PC-3 (cell line): Measurements from ENCODE around the gene BLACAT1. TPM values are rescaled to one million over a fixed set of nuclear protein-coding genes. Genes with fewer than 3 reads are reported as not detected.
"Not testable (repeated sequence)": the region's sequence is repeated elsewhere in the genome, so short reads cannot be mapped to it uniquely, and the experiment has no call there.

ENCODE experiments used
- ATAC-seq: fragments of 200-7000 bp; cut with Tn5 transposase; 2 replicates; pipeline ENCODE4 v1.9.1; 2020; ENCODE audit warnings: mild to moderate bottlenecking, moderate library complexity
- BruUV-seq: library from RNA; stranded (reverse); fragments of 400-500 nt; replicated peaks from 2 replicates; lab custom pipeline; 2021; lab: Mats Ljungman, UMichigan
- CTCF ChIA-PET: fragments of 300-600 bp; sonication (Branson Sonifier 250); formaldehyde crosslinking; loops from one replicate; lab custom pipeline; 2022; ENCODE audit warnings: antibody characterized with exemption; lab: Charles Lee
- POLR2A ChIA-PET: fragments of 300-600 bp; sonication (Branson Sonifier 250); formaldehyde crosslinking; loops from one replicate; lab custom pipeline; 2022; ENCODE audit warnings: antibody characterized with exemption; ENCODE audit not compliant: unreplicated experiment; lab: Charles Lee
- DNase-seq: peaks from one replicate; pipeline ENCODE4 v3.0.0-alpha.2; 2015
- H2AFZ ChIP-seq: fragments of 300-600 bp; sonication (generic); 2 replicates; pipeline ENCODE4 v1.6.0; 2016; ENCODE audit warnings: antibody characterized with exemption, low read length
- H3F3A ChIP-seq: fragments of 300-600 bp; sonication (generic); one replicate; pipeline ENCODE4 v1.6.0; 2017; ENCODE audit warnings: antibody characterized with exemption, low read length, control low read depth, mild to moderate bottlenecking; ENCODE audit not compliant: unreplicated experiment
- H3K27ac ChIP-seq: fragments of 300-600 bp; sonication (generic); 2 replicates; pipeline ENCODE4 v1.5.1; 2016; ENCODE audit warnings: mild to moderate bottlenecking, low read length
- H3K27me3 ChIP-seq: fragments of 300-600 bp; sonication (generic); 2 replicates; pipeline ENCODE4 v1.6.1; 2016; ENCODE audit warnings: low read length, mixed read lengths
- H3K36me3 ChIP-seq: fragments of 300-600 bp; sonication (generic); 2 replicates; pipeline ENCODE4 v1.6.1; 2016; ENCODE audit warnings: low read depth, mixed run types, low read length, mixed read lengths
- H3K4me1 ChIP-seq: fragments of 300-600 bp; sonication (generic); 2 replicates; pipeline ENCODE4 v1.5.1; 2016; ENCODE audit warnings: low read length; ENCODE audit not compliant: insufficient read depth
- H3K4me2 ChIP-seq: fragments of 300-600 bp; sonication (generic); 2 replicates; pipeline ENCODE4 v1.6.0; 2016; ENCODE audit warnings: low read length
- H3K4me3 ChIP-seq: fragments of 300-600 bp; sonication (generic); 2 replicates; pipeline ENCODE4 v1.5.1; 2016; ENCODE audit warnings: mild to moderate bottlenecking, low read length, mixed read lengths
- H3K79me2 ChIP-seq: fragments of 300-600 bp; sonication (generic); 2 replicates; pipeline ENCODE4 v1.6.1; 2017; ENCODE audit warnings: low read length, mixed read lengths
- H3K9ac ChIP-seq: fragments of 300-600 bp; sonication (generic); 2 replicates; pipeline ENCODE4 v1.6.0; 2016; ENCODE audit warnings: mild to moderate bottlenecking, low read length
- H3K9me2 ChIP-seq: fragments of 300-600 bp; sonication (generic); replicated peaks from 2 replicates; pipeline ENCODE4 v1.6.1; 2016; ENCODE audit warnings: mixed run types, low read length, mixed read lengths
- H3K9me3 ChIP-seq: fragments of 300-600 bp; sonication (generic); 2 replicates; pipeline ENCODE4 v1.6.1; 2016; ENCODE audit warnings: low read length, mixed read lengths
- H4K20me1 ChIP-seq: fragments of 300-600 bp; sonication (generic); 2 replicates; pipeline ENCODE4 v1.6.1; 2016; ENCODE audit warnings: low read length, mixed read lengths
- CTCF ChIP-seq: fragments of 300-600 bp; sonication (generic); conservative IDR thresholded peaks from 2 replicates; pipeline ENCODE4 v1.5.1; 2017; ENCODE audit warnings: antibody characterized with exemption, low read depth, mild to moderate bottlenecking, low read length
- EZH2 ChIP-seq: fragments of 300-600 bp; sonication (generic); IDR thresholded peaks from one replicate; pipeline ENCODE4 v1.6.1; 2017; ENCODE audit warnings: antibody characterized with exemption, mild to moderate bottlenecking, low read length; ENCODE audit not compliant: unreplicated experiment
- EZH2phosphoT487 ChIP-seq: fragments of 300-600 bp; sonication (generic); IDR thresholded peaks from 2 replicates; pipeline ENCODE4 v1.6.1; 2018; ENCODE audit warnings: mild to moderate bottlenecking, antibody characterized with exemption, low read length, borderline replicate concordance
- intact Hi-C: fragments of 100-400 bp; cut with micrococcal nuclease; formaldehyde crosslinking; loops from 2 replicates; pipeline ENCODE4 v1.9.0; 2023
- total RNA-seq: library from RNA; depleted of rRNA; stranded (reverse); fragments of >200 nt; gene quantifications from 2 replicates; pipeline ENCODE4 v1.2.3, GENCODE V29; 2014

BLACAT1 gene
- total RNA-seq, 1 experiment from 2014 or later, result 1.5 TPM

DNA sequence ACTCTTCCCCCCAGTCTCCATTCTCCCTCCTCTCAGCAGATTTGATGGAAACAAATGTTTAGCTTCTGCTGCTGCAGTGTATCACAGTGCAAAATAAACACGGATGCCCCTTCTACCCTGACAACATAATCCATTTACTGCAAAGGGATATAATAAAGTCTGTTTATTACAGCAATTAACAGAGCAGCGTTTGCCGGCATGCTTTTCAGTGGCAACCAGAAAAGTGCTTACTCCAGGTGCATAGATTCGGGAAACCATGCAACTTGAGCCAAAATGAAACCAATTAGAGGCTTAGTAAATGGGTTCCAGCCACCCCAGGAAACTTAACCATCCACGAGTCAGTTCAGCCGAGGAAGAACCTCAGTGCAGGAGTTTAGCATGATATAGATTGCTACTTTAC is 21.1 kb downstream of the BLACAT1 start:
- Histone ChIP-seq H3K36me3 (no peaks in the 10 kb centered on the region), H3K4me3 (no peak overlapping the region), H3K79me2 (no peaks in the 10 kb centered on the region), H3K9me2 (no peaks in the 10 kb centered on the region), H4K20me1 (no peaks in the 10 kb centered on the region), H3K4me2 (no peak overlapping the region), H3K27ac (no peak overlapping the region), H3K27me3 (peaks cover 15% of the 10 kb centered on the region; the same call in 1 of the 2 replicates), H3K9me3 (no peaks in the 10 kb centered on the region), H2AFZ (no peak overlapping the region), H3K4me1 (no peaks in the 10 kb centered on the region), H3K9ac (no peak overlapping the region), H3F3A (no peaks in the 10 kb centered on the region)
- intact Hi-C loops, result no loop called here
- BruUV-seq, result no TSS peak
- ChIA-PET POLR2A (no interaction called here), CTCF (no interaction called here)
- TF ChIP-seq EZH2phosphoT487, result no peak
- no peak for TF ChIP-seq EZH2
- no peak for TF ChIP-seq CTCF
- no peak for DNase-seq
- no peak for ATAC-seq

DNA sequence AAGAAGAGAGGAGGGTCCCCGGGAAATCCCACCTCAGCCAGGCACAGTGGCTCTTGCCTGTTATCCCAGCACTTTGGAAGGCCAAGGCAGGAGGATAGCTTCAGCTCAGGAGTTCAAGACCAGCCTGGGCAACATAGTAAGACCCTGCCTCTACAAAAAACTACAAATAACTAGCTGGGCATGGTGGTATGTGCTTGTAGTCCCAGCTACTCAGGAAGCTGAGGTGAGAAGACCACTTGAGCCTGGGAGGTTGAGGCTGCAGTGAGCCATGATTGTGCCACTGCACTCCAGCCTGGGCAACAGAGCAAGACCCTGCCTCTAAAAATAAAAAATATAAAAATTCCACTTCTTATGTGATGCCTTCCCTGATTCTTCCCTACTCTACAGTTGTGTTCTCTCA is 23.2 kb downstream of the BLACAT1 start:
- H3F3A ChIP-seq, CTCF ChIA-PET, BruUV-seq, H3K36me3 ChIP-seq, H4K20me1 ChIP-seq, H3K4me2 ChIP-seq, H3K9me3 ChIP-seq, H3K9me2 ChIP-seq, H2AFZ ChIP-seq, ATAC-seq, H3K79me2 ChIP-seq, intact Hi-C loops, POLR2A ChIA-PET, H3K4me3 ChIP-seq, DNase-seq, H3K9ac ChIP-seq, H3K4me1 ChIP-seq, H3K27ac ChIP-seq: not testable (repeated sequence)
- peaks cover 21% of the 10 kb centered on the region for H3K27me3 ChIP-seq

GRCh38 chr1:205432116-205432515 is 23.7 kb downstream of the BLACAT1 start:
- ATAC-seq, result no peak
- intact Hi-C loops, result no loop called here
- Histone ChIP-seq H2AFZ (no peak overlapping the region), H3K4me1 (no peaks in the 10 kb centered on the region), H3K27me3 (peaks cover 22% of the 10 kb centered on the region), H3K4me2 (no peak overlapping the region), H3K4me3 (no peak overlapping the region), H3K9ac (no peak overlapping the region), H3F3A (no peaks in the 10 kb centered on the region), H3K9me2 (no peaks in the 10 kb centered on the region), H3K79me2 (no peaks in the 10 kb centered on the region), H3K27ac (no peak overlapping the region), H3K36me3 (no peaks in the 10 kb centered on the region), H4K20me1 (no peaks in the 10 kb centered on the region), H3K9me3 (no peaks in the 10 kb centered on the region)
- CTCF ChIA-PET, result interaction anchor here (0.6 kb wide), 1 partner anchor 9 kb away, joined by 3 read pairs; no protein-coding TSS in a partner anchor
- no peak for TF ChIP-seq EZH2
- no peak for TF ChIP-seq EZH2phosphoT487
- TF ChIP-seq CTCF, result no peak
- BruUV-seq, result no TSS peak
- POLR2A ChIA-PET, result no interaction called here
- DNase-seq, result no peak
